Measurements from ENCODE around the gene SPTSSB.

SPTSSB gene

GRCh38 chr3:161371441-161372320 is at the start of gene SPTSSB:
TSS of gene SPTSSB (minus strand) at chr3:161371517. CDS start at chr3:161346323, 25,194 bp downstream.
- DNase-seq, result peak; percentile 54 to 65

- DNase-seq, result no peak
Observed at GRCh38 chr3:161420746-161421145, 49.4 kb upstream of the SPTSSB start.

- no peak for DNase-seq
Observed at GRCh38 chr3:161419555-161420333, 48.4 kb upstream of the SPTSSB start.

- no peak for DNase-seq
Observed at GRCh38 chr3:161415506-161416231, 44.4 kb upstream of the SPTSSB start.

- no peak for DNase-seq
Observed at GRCh38 chr3:161414907-161415306, 43.6 kb upstream of the SPTSSB start.

GRCh38 chr3:161413855-161414210 is 42.5 kb upstream of the SPTSSB start:
- no peak for DNase-seq

- no peak for DNase-seq
Observed at GRCh38 chr3:161413127-161413854, 42.0 kb upstream of the SPTSSB start.

GRCh38 chr3:161412123-161412522 is 40.8 kb upstream of the SPTSSB start:
- DNase-seq, result no peak

GRCh38 chr3:161409858-161410257 is 38.5 kb upstream of the SPTSSB start:
- no peak for DNase-seq

GRCh38 chr3:161409069-161409468 is 37.8 kb upstream of the SPTSSB start:
- peak; percentile 26 to 33 for DNase-seq

GRCh38 chr3:161406594-161407555 is 35.6 kb upstream of the SPTSSB start:
- no peak for DNase-seq

GRCh38 chr3:161405836-161406235 is 34.5 kb upstream of the SPTSSB start:
- no peak for DNase-seq

- DNase-seq, result no peak
Observed at GRCh38 chr3:161405087-161405486, 33.8 kb upstream of the SPTSSB start.

GRCh38 chr3:161403251-161403650 is 31.9 kb upstream of the SPTSSB start:
- DNase-seq, result no peak

GRCh38 chr3:161401389-161401788 is 30.1 kb upstream of the SPTSSB start:
- no peak for DNase-seq

GRCh38 chr3:161400650-161401049 is 29.3 kb upstream of the SPTSSB start:
- DNase-seq, result no peak

GRCh38 chr3:161395115-161396012 is 24.0 kb upstream of the SPTSSB start:
- no peak for DNase-seq

GRCh38 chr3:161393803-161394202 is 22.5 kb upstream of the SPTSSB start:
- no peak for DNase-seq

GRCh38 chr3:161393310-161393709 is 22.0 kb upstream of the SPTSSB start:
- DNase-seq, result no peak

GRCh38 chr3:161392853-161393252 is 21.5 kb upstream of the SPTSSB start:
- DNase-seq, result no peak

Data from stimulated activated CD4-positive, alpha-beta T cell treated with anti-CD3 and anti-CD28 coated beads, Interleukin-2, amount 100 ng/mL, for 24 hours (primary cell).